Neuronal stem cell (in vitro differentiated cells): ENCODE data around the gene FAT2.

Experiments used
- DNase-seq: peaks from one replicate; pipeline ENCODE4 v3.0.0-alpha.2; 2013; ENCODE audit warnings: low spot score
- H2AFZ ChIP-seq: one replicate; pipeline ENCODE4 v1.6.1; 2013; ENCODE audit warnings: mild to moderate bottlenecking, low read length, inconsistent platforms
- H2AK5ac ChIP-seq: 2 replicates; pipeline ENCODE4 v1.6.1; 2013; ENCODE audit warnings: low read depth, mild to moderate bottlenecking, inconsistent platforms, low read length, moderate library complexity, mixed read lengths
- H2BK120ac ChIP-seq: 2 replicates; pipeline ENCODE4 v1.6.1; 2013; ENCODE audit warnings: low read depth, mild to moderate bottlenecking, inconsistent platforms, low read length, moderate library complexity, mixed read lengths
- H2BK12ac ChIP-seq: one replicate; pipeline ENCODE4 v1.6.1; 2013; ENCODE audit warnings: low read length, inconsistent platforms
- H2BK15ac ChIP-seq: 2 replicates; pipeline ENCODE4 v1.6.1; 2013; ENCODE audit warnings: mild to moderate bottlenecking, low read length, inconsistent platforms, mixed read lengths
- H2BK5ac ChIP-seq: one replicate; pipeline ENCODE4 v1.6.1; 2013; ENCODE audit warnings: inconsistent platforms, mild to moderate bottlenecking, low read length, moderate library complexity
- H3K14ac ChIP-seq: one replicate; pipeline ENCODE4 v1.6.1; 2013; ENCODE audit warnings: low read length, inconsistent platforms
- H3K18ac ChIP-seq: 2 replicates; pipeline ENCODE4 v1.6.1; 2013; ENCODE audit warnings: low read length, inconsistent platforms
- H3K23ac ChIP-seq: 2 replicates; pipeline ENCODE4 v1.6.1; 2013; ENCODE audit warnings: low read depth, mild to moderate bottlenecking, mixed read lengths, low read length, inconsistent platforms; ENCODE audit not compliant: poor library complexity
- H3K27ac ChIP-seq: replicated peaks from 3 replicates; pipeline ENCODE4 v1.5.1; 2013; ENCODE audit warnings: low read length, inconsistent platforms
- H3K27me3 ChIP-seq, 3 experiments: 2 replicates each; pipeline ENCODE4 v1.6.1; 2013; ENCODE audit warnings: low read length in 3 of 3, mild to moderate bottlenecking in 2 of 3, inconsistent platforms in 1 of 3, low read depth in 1 of 3, mixed read lengths in 1 of 3, moderate library complexity in 1 of 3; ENCODE audit not compliant: control insufficient read depth in 3 of 3, insufficient read depth in 3 of 3
- H3K36me3 ChIP-seq, 2 donors: replicated peaks in 1 of 2; 2 replicates each; pipeline ENCODE4 v1.6.1; 2013; ENCODE audit warnings: low read length in 2 of 2; ENCODE audit not compliant: control insufficient read depth in 2 of 2, insufficient read depth in 2 of 2
- H3K4ac ChIP-seq: 2 replicates; pipeline ENCODE4 v1.6.1; 2013; ENCODE audit warnings: inconsistent platforms, mild to moderate bottlenecking, low read length, moderate library complexity
- H3K4me1 ChIP-seq, 2 donors: 1 replicate in 1 of 2; 2 replicates in 1 of 2; pipeline ENCODE4 v1.6.1; 2013; ENCODE audit warnings: low read length in 2 of 2, low read depth in 1 of 2; ENCODE audit not compliant: control insufficient read depth in 2 of 2, insufficient read depth in 1 of 2
- H3K4me2 ChIP-seq: one replicate; pipeline ENCODE4 v1.6.1; 2013; ENCODE audit warnings: mild to moderate bottlenecking, low read length, inconsistent platforms; ENCODE audit not compliant: insufficient read depth, poor library complexity, severe bottlenecking
- H3K4me3 ChIP-seq, 2 donors: 2 replicates each; pipeline ENCODE4 v1.5.1; 2013; ENCODE audit warnings: low read length in 2 of 2, mild to moderate bottlenecking in 2 of 2, inconsistent platforms in 1 of 2, moderate library complexity in 1 of 2
- H3K79me1 ChIP-seq: one replicate; pipeline ENCODE4 v1.6.1; 2013; ENCODE audit warnings: low read depth, mild to moderate bottlenecking, inconsistent platforms, low read length, moderate library complexity
- H3K9ac ChIP-seq: one replicate; pipeline ENCODE4 v1.6.1; 2013; ENCODE audit warnings: mild to moderate bottlenecking, low read depth, low read length, inconsistent platforms; ENCODE audit not compliant: poor library complexity
- H3K9me3 ChIP-seq, 2 donors: replicated peaks in 1 of 2; 2 replicates each; pipeline versions ENCODE3 to v1.6.1; 2013; ENCODE audit warnings: low read length in 2 of 2, mild to moderate bottlenecking in 2 of 2, inconsistent platforms in 1 of 2, low read depth in 1 of 2, mixed read lengths in 1 of 2, moderate library complexity in 1 of 2; ENCODE audit not compliant: control insufficient read depth in 2 of 2, insufficient read depth in 1 of 2
- H4K8ac ChIP-seq: one replicate; pipeline ENCODE4 v1.6.1; 2013; ENCODE audit warnings: low read depth, mild to moderate bottlenecking, inconsistent platforms, low read length, moderate library complexity
- H4K91ac ChIP-seq: one replicate; pipeline ENCODE4 v1.6.1; 2013; ENCODE audit warnings: low read length, low read depth, mild to moderate bottlenecking, inconsistent platforms; ENCODE audit not compliant: poor library complexity
- WGBS, 2 donors: extraction: QIAGEN DNeasy Blood & Tissue Kit; methylation state at CpG; one replicate each; pipeline ENCODE4 v1.1.7; 2013; ENCODE audit warnings: missing lambda C conversion rate in 2 of 2, mixed read lengths in 1 of 2; ENCODE audit not compliant: insufficient read length in 2 of 2, insufficient replicate concordance in 1 of 2; ENCODE audit errors: extremely low coverage in 2 of 2; 5-methylcytosine and 5-hydroxymethylcytosine counted together

FAT2 gene

DNA sequence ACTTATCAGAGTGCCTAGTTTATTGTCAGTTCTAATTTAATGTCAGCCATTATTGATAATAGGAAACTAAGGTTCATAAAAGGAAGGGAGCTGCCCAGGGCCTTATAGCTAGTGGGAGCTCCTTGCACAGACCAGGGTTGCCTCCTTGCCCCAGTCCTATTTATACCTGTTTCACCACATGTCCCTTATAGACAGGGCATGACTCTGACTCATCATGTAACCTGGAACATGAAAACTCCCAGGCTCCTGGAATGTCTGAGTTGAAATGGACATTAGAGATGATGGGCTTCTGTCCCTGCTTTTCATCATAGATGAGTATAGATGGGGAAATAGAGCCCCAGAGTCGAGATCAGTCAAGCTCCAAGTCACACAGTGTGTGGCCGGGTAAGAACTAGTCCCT is 21.1 kb downstream of the FAT2 start:
- Histone ChIP-seq H2AK5ac (no peak overlapping the region), H3K27ac (no peak overlapping the region), H3K23ac (no peak overlapping the region), H3K4me3 (no peak overlapping the region), H2BK120ac (no peak overlapping the region), H3K27me3 (peaks cover 0 to 23% (median 0%) of the 10 kb centered on the region in 3 experiments), H3K4me2 (no peak overlapping the region), H3K14ac (no peak overlapping the region), H2AFZ (no peak overlapping the region), H4K8ac (no peak overlapping the region), H3K4me1 (peaks cover 0 to 3% of the 10 kb centered on the region in 2 donors), H3K9me3 (no peaks in the 10 kb centered on the region), H2BK15ac (no peak overlapping the region), H3K18ac (no peak overlapping the region), H3K79me1 (no peaks in the 10 kb centered on the region), H2BK12ac (no peak overlapping the region), H3K9ac (no peak overlapping the region), H3K4ac (no peak overlapping the region), H4K91ac (no peak overlapping the region), H2BK5ac (no peak overlapping the region), H3K36me3 (no peaks in the 10 kb centered on the region)
- whole genome bisulfite sequencing, 2 donors: no CpG with 5 or more reads among the region's 2 CpGs
- no peak for DNase-seq

DNA sequence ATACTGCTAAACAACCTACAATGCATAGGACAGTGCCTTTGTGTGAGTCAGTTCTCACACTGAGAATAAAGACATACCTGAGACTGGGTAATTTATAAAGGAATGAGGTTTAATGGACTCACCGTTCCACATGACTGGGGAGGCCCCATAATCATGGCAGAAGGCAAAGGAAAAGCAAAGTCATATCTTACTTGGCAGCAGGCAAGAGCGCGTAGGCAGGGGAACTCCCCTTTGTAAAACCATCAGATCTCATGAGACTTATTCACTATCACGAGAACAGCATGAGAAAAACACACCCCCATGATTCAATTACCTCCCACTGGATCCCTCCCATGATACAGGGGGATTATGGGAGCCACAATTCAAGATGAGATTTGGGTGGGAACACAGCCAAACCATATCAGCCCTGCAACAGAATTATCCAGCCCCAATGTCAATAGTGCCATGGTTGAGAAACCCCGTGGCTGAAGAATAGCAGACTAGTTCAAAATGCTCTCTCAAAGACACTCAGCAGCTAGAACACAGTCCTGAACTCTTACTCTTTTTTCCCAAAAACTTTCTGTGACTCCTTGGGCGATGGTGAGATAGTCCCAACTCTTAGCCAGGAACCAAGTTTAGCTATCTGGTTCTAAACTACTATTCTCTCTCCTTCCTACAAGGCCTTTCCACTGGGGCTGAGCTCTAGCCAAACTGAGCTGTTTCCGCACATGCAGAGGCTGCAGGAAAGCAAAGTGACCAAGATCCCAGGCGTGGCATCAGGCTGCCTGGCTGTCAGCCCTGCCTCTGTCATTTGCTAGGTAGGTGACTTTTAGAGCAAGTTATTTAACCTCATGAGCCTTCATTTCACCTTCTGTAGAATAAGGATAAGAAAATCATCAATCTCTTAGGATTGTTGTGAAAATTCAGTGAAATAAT is 21.7 kb downstream of the FAT2 start:
- Histone ChIP-seq H2BK12ac (no peak overlapping the region), H3K79me1 (no peaks in the 10 kb centered on the region), H3K14ac (no peak overlapping the region), H3K9ac (no peak overlapping the region), H3K4ac (no peak overlapping the region), H4K8ac (no peak overlapping the region), H4K91ac (no peak overlapping the region), H3K4me3 (no peak overlapping the region), H2AK5ac (no peak overlapping the region), H3K23ac (no peak overlapping the region), H2BK5ac (no peak overlapping the region), H2BK15ac (no peak overlapping the region), H3K27me3 (peaks cover 0 to 21% (median 0%) of the 10 kb centered on the region in 3 experiments), H3K4me1 (peaks cover 0 to 3% of the 10 kb centered on the region in 2 donors), H2BK120ac (no peak overlapping the region), H3K18ac (no peak overlapping the region), H2AFZ (no peak overlapping the region), H3K36me3 (no peaks in the 10 kb centered on the region), H3K9me3 (no peaks in the 10 kb centered on the region), H3K27ac (no peak overlapping the region), H3K4me2 (no peak overlapping the region)
- DNase-seq: no peak
- no CpG with 5 or more reads among the region's 8 CpGs for WGBS, 2 donors

DNA sequence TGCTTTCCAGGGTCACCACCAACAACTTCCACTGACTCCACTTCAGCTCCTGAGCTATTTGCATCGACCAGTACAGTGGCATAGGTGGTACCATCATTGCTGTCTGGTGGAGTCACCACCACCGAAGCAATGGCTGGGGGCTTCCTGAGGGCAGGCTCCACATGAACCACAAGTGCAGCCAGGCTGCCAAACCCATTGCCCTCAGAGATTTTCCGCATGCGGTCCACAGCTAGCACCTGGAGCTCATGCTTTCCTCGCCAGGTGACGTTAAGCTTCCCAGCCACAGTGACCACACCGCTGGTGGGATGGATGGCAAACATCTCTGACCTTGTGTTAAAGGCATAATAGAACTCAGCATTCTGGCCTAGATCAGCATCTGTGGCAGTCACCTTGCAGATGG is 23.1 kb downstream of the FAT2 start:
- no peak for DNase-seq
- H2BK15ac ChIP-seq: no peak overlapping the region
- H2AK5ac ChIP-seq: no peak overlapping the region
- no peaks in the 10 kb centered on the region for H3K79me1 ChIP-seq
- H3K23ac ChIP-seq: no peak overlapping the region
- no CpG with 5 or more reads among the region's 7 CpGs for WGBS, 2 donors
- no peaks in the 10 kb centered on the region for H3K9me3 ChIP-seq
- peaks cover 0 to 14% (median 0%) of the 10 kb centered on the region in 3 experiments for H3K27me3 ChIP-seq
- H2AFZ ChIP-seq: no peak overlapping the region
- no peak overlapping the region for H3K27ac ChIP-seq
- no peak overlapping the region for H3K9ac ChIP-seq
- no peak overlapping the region for H4K91ac ChIP-seq
- H2BK5ac ChIP-seq: no peak overlapping the region
- H4K8ac ChIP-seq: no peak overlapping the region
- no peak overlapping the region for H3K4me2 ChIP-seq
- peaks cover 0 to 3% of the 10 kb centered on the region in 2 donors for H3K4me1 ChIP-seq
- H3K4ac ChIP-seq: no peak overlapping the region
- H3K14ac ChIP-seq: no peak overlapping the region
- no peak overlapping the region for H2BK120ac ChIP-seq
- H3K18ac ChIP-seq: no peak overlapping the region
- H2BK12ac ChIP-seq: no peak overlapping the region
- H3K36me3 ChIP-seq: no peaks in the 10 kb centered on the region
- no peak overlapping the region for H3K4me3 ChIP-seq

DNA sequence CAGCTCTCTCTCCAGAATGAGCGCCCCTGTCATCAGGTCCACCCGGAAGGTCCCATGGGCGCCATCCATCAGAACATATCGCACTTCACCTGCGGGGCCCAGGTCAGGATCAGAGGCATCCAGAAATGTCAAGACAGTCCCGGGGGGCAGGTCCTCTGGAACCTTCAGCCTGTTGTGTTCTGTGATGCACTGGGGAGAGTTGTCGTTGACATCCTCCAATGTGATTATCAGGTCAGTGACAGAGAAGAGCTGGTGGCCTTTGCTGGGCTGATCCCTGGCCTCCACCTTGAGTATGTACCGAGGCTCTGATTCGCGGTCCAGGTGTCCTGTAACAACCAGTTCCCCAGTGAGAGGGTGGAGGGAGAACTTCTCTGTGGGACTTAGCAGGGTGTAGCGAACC is 25.2 kb downstream of the FAT2 start:
- no peak for DNase-seq
- Histone ChIP-seq H3K9me3 (no peaks in the 10 kb centered on the region), H2BK5ac (no peak overlapping the region), H4K8ac (no peak overlapping the region), H3K9ac (no peak overlapping the region), H3K4ac (no peak overlapping the region), H3K18ac (no peak overlapping the region), H3K4me1 (peaks cover 0 to 7% of the 10 kb centered on the region in 2 donors), H2BK12ac (no peak overlapping the region), H4K91ac (no peak overlapping the region), H2BK15ac (no peak overlapping the region), H2AK5ac (no peak overlapping the region), H3K27me3 (peaks cover 0 to 22% (median 0%) of the 10 kb centered on the region in 3 experiments), H2AFZ (no peak overlapping the region), H2BK120ac (no peak overlapping the region), H3K23ac (no peak overlapping the region), H3K4me2 (no peak overlapping the region), H3K79me1 (no peaks in the 10 kb centered on the region), H3K27ac (no peak overlapping the region), H3K4me3 (no peak overlapping the region), H3K14ac (no peak overlapping the region), H3K36me3 (no peaks in the 10 kb centered on the region)
- WGBS, 2 donors: no CpG with 5 or more reads among the region's 11 CpGs
